HS-5 (cell line): ENCODE measurements around the gene KIAA1958.
"Not testable (repeated sequence)": the region's sequence is repeated elsewhere in the genome, so short reads cannot be mapped to it uniquely, and the experiment has no call there.

ENCODE experiments used
- DNase-seq: peaks from one replicate; pipeline ENCODE4 v3.0.0-alpha.2; 2012; ENCODE audit warnings: low read depth

The KIAA1958 gene

GRCh38 chr9:112489876-112490666 is 3.4 kb downstream of the KIAA1958 start:
- DNase-seq: no peak

GRCh38 chr9:112493393-112494137 is 6.9 kb downstream of the KIAA1958 start:
- DNase-seq: no peak

- DNase-seq: no peak
These were observed 7.5 kb downstream of the KIAA1958 start for GRCh38 chr9:112494153-112494552.

- no peak for DNase-seq
These were observed 9.0 kb downstream of the KIAA1958 start for GRCh38 chr9:112495614-112496013.

DNA sequence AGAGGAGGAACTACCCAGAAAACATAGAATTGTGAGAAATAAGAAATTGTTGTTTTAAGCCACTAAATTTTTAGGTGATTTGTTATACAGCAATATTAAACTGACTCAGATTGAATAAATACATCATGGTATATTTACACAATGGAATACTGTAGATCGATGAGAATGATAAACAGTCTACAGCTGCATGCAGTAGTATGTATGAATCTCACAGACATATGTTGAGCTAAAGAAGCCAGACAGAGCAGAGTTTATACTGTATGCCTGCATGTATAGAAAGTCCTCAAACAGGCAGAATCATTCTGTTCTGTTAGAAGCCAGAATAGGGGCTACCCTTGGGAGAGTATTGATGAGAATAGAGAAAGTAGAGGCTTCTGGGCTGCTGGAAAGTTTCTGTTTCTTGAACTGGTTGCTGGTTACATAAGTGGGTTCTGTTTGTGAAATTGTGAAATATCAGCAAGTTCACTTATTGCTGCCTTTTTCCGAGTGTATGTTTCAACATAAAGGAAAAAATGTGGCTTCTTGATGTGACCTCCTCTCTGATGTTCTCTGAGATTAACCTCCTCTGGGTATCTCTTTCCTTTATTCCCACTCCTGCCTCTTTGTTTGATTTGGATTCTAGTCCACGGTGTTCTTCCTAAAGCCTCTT is 9.6 kb downstream of the KIAA1958 start:
- no peak for DNase-seq

DNA sequence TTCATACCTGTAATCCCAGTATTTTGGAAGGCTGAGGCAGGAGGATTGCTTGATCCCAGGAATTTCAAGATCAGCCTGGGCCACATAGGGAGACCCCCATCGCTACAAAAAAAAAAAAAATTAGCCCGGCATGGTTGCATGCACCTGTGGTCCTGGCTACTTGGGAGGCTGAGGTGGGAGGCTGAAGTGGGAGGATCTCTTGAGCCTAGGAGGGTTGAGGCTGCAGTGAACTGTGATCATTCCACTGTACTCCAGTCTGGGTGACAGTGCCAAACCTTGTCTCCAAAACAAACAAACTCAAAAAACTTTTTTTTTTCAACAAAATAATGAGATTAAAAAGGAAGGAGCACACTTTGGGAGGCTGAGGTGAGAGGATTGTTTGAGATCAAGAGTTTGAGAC is 14.2 kb downstream of the KIAA1958 start:
- no peak for DNase-seq

GRCh38 chr9:112501287-112501686 is 14.7 kb downstream of the KIAA1958 start:
- DNase-seq: no peak

- DNase-seq: no peak
These were observed 15.7 kb downstream of the KIAA1958 start for GRCh38 chr9:112502175-112502946.

GRCh38 chr9:112503170-112503569 is 16.5 kb downstream of the KIAA1958 start:
- DNase-seq: no peak

GRCh38 chr9:112505086-112505485 is 18.5 kb downstream of the KIAA1958 start:
- DNase-seq: no peak

GRCh38 chr9:112505607-112506006 is 19.0 kb downstream of the KIAA1958 start:
- DNase-seq: no peak

DNA sequence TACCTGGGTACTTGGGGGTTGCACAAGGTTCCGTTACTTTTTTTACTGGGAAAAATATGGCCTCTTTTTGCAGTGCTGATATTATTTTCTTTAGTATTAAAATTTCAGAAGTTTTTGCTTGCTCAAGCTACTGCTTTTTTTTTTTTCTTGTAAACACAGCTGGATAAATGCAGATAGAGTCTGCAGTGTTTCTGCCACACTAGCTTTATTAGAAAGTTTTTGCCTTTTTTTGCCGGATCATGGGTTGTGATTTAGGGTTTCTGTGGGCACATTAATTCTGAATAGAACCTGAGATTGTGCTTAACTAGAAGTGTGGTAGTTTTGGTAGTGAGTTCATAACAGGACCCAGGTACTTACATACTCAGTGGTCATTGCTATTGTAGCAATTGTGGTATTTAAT is 19.9 kb downstream of the KIAA1958 start:
- DNase-seq: no peak

DNA sequence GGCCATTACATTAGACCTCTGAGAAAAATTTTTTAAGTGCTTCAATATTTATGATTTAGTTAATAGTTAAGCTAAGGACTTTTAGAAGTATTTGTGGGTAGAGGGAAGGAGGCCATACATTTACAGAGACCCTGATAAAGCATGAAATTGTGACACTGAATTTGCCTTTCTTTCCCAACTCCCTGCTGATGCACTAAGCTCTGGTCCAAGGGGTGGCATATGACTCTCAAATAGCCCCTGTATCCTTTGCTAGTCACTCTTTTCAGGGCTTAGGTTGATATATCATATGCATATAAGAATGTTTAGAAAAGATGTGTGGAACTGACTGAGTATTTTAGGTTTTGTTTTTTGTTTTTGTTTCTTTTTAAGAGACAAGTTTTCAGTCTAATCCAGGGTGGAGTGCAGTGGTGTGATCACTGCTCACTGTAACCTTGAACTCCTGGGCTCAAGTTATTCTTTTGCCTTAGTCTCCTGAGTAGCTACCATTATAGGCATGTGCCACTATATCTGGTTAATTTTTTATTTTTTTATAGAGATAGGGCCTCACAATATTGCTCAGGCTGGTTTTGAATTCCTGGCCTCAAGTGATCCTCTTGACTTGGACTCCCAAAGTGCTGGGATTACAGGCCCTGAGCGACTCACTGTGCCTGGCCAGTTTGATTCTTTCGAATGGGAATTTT is 20.5 kb downstream of the KIAA1958 start:
- DNase-seq: no peak

GRCh38 chr9:112508377-112508776 is 21.8 kb downstream of the KIAA1958 start:
- DNase-seq: no peak

DNA sequence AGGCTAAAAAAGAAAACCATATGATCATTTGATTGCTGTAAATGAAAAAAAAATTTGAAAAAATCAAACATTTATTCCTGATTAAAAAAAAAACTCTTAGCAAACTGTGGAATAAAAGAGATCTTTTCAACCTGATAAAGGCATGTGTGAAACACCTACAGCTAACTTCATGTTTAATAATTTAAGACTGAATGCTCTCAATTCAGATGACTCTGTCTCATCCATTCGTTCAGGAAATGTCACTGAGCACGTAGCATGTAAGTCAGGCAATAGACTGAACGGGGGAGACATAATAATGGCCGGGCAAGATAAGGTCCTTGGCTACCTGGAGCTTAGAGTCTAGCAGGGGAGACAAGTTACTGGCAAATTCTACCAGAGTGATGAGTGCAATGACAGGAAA is 25.8 kb downstream of the KIAA1958 start:
- DNase-seq: not testable (repeated sequence)

DNA sequence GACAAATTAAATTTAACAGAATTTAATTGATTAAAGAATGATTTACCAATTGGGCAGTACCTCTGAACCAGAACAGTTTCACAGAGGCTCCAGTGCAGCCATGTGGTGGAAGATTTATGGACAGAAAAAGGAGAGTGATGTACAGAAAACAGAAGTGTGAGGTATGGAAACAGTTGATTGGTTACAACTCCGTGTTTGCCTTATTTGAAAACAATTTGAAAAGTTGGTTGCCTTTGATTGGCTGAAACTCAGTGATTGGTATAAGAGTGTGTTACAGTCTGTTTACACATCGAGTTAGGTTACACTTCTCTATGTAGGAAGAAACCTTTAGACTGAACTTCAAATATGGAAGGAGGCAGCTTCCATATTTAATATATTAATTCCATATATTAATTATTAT is 30.1 kb downstream of the KIAA1958 start:
- DNase-seq: no peak

- no peak for DNase-seq
These were observed 33.4 kb downstream of the KIAA1958 start for GRCh38 chr9:112520069-112520468.

DNA sequence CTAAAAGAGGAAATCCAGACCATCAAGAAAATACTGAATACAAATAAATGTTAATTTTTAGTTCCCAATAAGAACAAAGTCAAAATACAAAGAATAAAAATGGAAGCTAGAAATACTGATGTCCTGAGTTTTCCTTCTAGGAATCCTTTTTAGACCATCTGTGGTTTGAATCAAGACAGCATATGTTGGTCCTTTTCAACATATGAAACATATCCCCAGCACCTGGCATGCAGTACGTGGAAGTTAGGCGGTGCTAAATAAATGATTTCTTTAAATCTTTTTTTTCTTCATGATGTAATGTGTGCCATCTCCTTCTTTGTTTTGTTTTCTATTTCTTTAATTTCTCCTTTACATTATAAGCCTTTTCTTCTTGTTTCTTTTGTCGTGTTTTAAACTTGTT is 34.0 kb downstream of the KIAA1958 start:
- DNase-seq: no peak

DNA sequence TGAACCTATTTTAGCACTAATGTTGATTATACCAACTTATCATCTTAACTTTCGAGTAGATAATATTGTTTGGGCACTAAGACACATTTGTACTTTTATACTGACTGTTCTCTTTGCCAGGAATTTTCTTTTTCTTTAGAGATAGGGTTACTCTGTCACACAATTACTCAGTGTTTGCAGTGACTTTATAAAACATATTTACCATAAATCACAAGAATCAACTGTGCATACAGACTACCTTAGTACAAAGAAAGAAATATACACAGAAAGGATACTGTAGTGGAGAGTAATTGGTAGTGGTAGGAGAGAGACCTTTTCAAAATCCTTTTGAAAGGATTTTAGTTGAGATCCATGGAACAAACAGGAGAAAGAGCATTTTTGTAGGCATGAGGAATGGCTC is 40.3 kb downstream of the KIAA1958 start:
- DNase-seq: no peak

- no peak for DNase-seq
These were observed 41.3 kb downstream of the KIAA1958 start for GRCh38 chr9:112527959-112528358.

- DNase-seq: no peak
These were observed 42.7 kb downstream of the KIAA1958 start for GRCh38 chr9:112529316-112529715.

- no peak for DNase-seq
These were observed 44.2 kb downstream of the KIAA1958 start for GRCh38 chr9:112530751-112531205.
